SK-N-MC (cell line): Measurements from ENCODE around the gene AKT1.

ENCODE experiments used
- EZH2 ChIP-seq: fragments of 200-600 bp; sonication (generic); IDR thresholded peaks from one replicate; pipeline ENCODE4 v1.6.1; 2017; ENCODE audit warnings: antibody characterized with exemption
- FOXP2 ChIP-seq: optimal IDR thresholded peaks from 2 replicates; pipeline ENCODE3; 2011; ENCODE audit warnings: mild to moderate bottlenecking, moderate library complexity; ENCODE audit not compliant: insufficient read depth; ENCODE audit errors: extremely low read length, control extremely low read depth
- POLR2AphosphoS5 ChIP-seq: IDR thresholded peaks from 2 replicates; pipeline ENCODE4 v1.6.1; 2012; ENCODE audit warnings: mild to moderate bottlenecking, low read depth, low read length, borderline replicate concordance

DNA sequence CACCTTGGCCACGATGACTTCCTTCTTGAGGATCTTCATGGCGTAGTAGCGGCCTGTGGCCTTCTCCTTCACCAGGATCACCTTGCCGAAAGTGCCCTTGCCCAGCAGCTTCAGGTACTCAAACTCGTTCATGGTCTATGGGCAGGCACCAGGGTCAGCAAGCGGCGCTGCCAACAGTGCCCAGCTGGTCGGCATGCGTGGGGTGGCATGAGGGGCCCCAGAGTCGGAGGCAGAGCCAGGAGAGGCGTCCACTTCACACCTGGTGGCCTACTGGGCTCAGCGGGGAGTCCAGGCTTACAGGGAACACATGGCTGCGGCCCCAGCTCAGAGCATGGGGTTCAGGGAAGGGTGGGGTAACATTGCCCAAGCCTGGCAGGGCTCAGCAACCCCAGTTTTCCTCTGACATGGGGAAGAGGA, 20.5 kb downstream of the AKT1 start:
- TF ChIP-seq POLR2AphosphoS5 (no peak), EZH2 (no peak), FOXP2 (no peak)
